HFFc6 (cell line): ENCODE measurements around the gene ANTXR2. TPM values are rescaled to one million over a fixed set of nuclear protein-coding genes. Genes with fewer than 3 reads are reported as not detected.

ENCODE experiments used
- DNase-seq: peaks from one replicate; pipeline ENCODE4 v3.0.0-alpha.2; 2018
- H3K27ac Mint-ChIP-seq: 2 replicates; pipeline ENCODE4 v1.8.0; 2020; ENCODE audit warnings: mild to moderate bottlenecking, mixed read lengths
- H3K27me3 Mint-ChIP-seq: 2 replicates; pipeline ENCODE4 v1.8.0; 2021; ENCODE audit warnings: mild to moderate bottlenecking, moderate library complexity, mixed read lengths; ENCODE audit not compliant: insufficient read depth
- H3K36me3 Mint-ChIP-seq: 2 replicates; pipeline ENCODE4 v1.8.0; 2021; ENCODE audit warnings: low read depth, mixed read lengths
- H3K4me1 Mint-ChIP-seq: 2 replicates; pipeline ENCODE4 v1.8.0; 2020; ENCODE audit warnings: low read depth, mixed read lengths
- H3K4me3 Mint-ChIP-seq: 2 replicates; pipeline ENCODE4 v1.8.0; 2020; ENCODE audit warnings: mild to moderate bottlenecking, moderate library complexity, mixed read lengths
- H3K9me3 Mint-ChIP-seq: 2 replicates; pipeline ENCODE4 v1.8.0; 2020; ENCODE audit warnings: mild to moderate bottlenecking, mixed read lengths
- total RNA-seq, 6 experiments: library from RNA; stranded (reverse); fragmentation: NEBNext Ultra II Directional; extraction: Animal tissue kit (Norgen Biotek cat#: 25700); gene quantifications; 2 replicates in 1 of 6; 3 replicates in 5 of 6; pipeline ENCODE4 v1.2.3, GENCODE V29; 2021
- TF ChIP-seq, protein P1 (sequence below): fragments of 200-600 bp; sonication (generic); IDR thresholded peaks from 2 replicates; pipeline ENCODE4 v1.5.0; 2021; ENCODE audit warnings: antibody characterized with exemption, mild to moderate bottlenecking

ANTXR2 gene
- total RNA-seq, 6 experiments from 2014 or later, result 137 to 198 (median 144) TPM

DNA sequence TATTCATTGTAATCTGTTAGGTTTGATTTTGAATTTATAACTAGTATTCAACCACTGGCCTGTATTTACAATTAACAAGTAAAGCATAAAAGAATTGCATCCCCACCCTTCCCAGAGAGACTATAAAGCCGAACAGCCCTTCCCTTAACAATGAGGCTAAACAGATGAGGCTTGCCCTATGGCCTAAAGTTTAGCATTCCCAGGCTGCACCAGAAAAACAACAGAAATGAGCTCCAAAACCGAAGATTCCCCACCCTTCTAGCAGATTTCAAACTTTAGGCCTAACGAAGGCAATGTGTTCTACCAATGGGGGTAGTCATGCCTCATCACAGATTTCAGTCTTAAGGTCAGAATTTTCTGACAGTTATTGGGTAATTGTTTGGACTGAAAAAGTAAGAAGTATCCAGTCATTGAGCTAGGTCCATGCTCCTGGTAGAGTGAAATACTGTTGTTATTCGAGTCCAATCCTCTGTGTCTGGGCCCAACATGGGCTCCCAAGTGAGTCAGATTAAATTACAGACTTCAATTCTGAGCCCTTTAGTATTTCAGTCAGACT, 197.6 kb downstream of the ANTXR2 start:
- TF ChIP-seq, protein P1, sequence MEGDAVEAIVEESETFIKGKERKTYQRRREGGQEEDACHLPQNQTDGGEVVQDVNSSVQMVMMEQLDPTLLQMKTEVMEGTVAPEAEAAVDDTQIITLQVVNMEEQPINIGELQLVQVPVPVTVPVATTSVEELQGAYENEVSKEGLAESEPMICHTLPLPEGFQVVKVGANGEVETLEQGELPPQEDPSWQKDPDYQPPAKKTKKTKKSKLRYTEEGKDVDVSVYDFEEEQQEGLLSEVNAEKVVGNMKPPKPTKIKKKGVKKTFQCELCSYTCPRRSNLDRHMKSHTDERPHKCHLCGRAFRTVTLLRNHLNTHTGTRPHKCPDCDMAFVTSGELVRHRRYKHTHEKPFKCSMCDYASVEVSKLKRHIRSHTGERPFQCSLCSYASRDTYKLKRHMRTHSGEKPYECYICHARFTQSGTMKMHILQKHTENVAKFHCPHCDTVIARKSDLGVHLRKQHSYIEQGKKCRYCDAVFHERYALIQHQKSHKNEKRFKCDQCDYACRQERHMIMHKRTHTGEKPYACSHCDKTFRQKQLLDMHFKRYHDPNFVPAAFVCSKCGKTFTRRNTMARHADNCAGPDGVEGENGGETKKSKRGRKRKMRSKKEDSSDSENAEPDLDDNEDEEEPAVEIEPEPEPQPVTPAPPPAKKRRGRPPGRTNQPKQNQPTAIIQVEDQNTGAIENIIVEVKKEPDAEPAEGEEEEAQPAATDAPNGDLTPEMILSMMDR, result no peak
- H3K27me3 Mint-ChIP-seq, result peaks cover 4% of the 10 kb centered on the region; the same call in 1 of the 2 replicates
- no peaks in the 10 kb centered on the region for H3K36me3 Mint-ChIP-seq
- H3K27ac Mint-ChIP-seq, result no peak overlapping the region
- DNase-seq, result no peak
- no peak overlapping the region for H3K4me3 Mint-ChIP-seq
- no peaks in the 10 kb centered on the region for H3K4me1 Mint-ChIP-seq
- H3K9me3 Mint-ChIP-seq, result no peaks in the 10 kb centered on the region

DNA sequence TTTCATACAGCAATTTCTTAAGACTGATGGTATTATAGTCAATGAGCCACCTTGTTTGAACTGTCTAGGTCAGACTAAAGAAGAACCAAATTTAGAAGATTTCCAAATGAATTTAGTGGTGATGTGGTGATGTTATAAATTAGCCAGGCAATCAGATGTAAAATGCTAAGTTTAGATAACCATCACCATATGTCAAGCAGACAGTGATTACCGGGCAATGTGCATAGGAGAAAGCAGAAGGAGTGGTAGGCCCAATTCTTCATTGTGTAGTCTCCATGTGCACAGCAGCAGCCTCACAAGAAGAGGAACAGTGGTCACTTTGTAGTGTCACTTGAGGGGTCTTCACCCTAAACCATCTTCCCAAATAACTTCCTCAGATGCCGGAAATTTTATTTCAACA, 198.8 kb downstream of the ANTXR2 start:
- Mint-ChIP-seq H3K36me3 (no peaks in the 10 kb centered on the region), H3K9me3 (no peaks in the 10 kb centered on the region), H3K4me3 (no peak overlapping the region), H3K27ac (no peak overlapping the region), H3K27me3 (peaks cover 6% of the 10 kb centered on the region; the same call in 1 of the 2 replicates), H3K4me1 (no peaks in the 10 kb centered on the region)
- TF ChIP-seq, protein P1, result no peak
- DNase-seq, result no peak

DNA sequence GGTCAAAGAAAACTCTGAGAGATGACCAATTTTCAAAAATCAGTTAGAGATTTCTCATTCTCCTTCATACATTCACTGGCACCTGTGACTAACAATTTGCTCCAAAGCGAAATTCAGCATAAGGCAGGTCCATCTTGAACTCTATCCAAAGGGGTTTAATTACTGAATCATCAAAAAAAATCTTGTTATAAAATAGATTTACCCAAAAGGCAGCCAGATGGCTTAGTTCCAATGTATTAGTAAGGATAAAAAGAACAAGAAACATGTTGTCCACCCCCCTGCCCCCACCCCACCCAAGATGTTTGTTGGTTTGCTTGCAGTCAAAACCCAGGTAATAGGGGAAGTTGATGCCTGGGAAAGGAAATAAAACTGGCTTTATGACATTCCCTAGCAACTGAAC, 200.3 kb downstream of the ANTXR2 start:
- DNase-seq, result no peak
- TF ChIP-seq, protein P1, result no peak
- Mint-ChIP-seq H3K27me3 (peaks cover 5% of the 10 kb centered on the region; the same call in 1 of the 2 replicates), H3K4me3 (no peak overlapping the region), H3K9me3 (no peaks in the 10 kb centered on the region), H3K27ac (no peak overlapping the region), H3K4me1 (no peaks in the 10 kb centered on the region), H3K36me3 (no peaks in the 10 kb centered on the region)

DNA sequence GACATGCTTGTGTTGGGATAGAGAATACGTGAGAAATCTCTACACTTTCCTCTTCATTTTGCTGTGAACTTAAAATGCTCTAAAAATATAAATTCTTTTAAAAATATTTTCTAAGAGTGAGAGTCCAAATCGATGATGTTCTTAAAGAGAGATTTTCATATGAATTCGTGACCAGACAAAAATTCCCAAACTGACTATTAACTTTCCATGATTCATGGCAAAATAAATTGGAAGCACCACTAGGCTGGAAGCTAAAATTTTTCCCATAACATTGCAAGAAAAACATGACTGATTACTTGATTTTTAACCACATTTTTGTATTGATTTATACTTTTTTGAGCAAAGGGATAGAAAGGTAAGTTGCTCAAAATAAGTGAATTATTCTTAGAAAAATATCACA, 201.1 kb downstream of the ANTXR2 start:
- Mint-ChIP-seq H3K36me3 (no peaks in the 10 kb centered on the region), H3K9me3 (no peaks in the 10 kb centered on the region), H3K4me1 (no peaks in the 10 kb centered on the region), H3K4me3 (no peak overlapping the region), H3K27me3 (peaks cover 4% of the 10 kb centered on the region; the same call in 1 of the 2 replicates), H3K27ac (no peak overlapping the region)
- no peak for DNase-seq
- TF ChIP-seq, protein P1, result no peak

DNA sequence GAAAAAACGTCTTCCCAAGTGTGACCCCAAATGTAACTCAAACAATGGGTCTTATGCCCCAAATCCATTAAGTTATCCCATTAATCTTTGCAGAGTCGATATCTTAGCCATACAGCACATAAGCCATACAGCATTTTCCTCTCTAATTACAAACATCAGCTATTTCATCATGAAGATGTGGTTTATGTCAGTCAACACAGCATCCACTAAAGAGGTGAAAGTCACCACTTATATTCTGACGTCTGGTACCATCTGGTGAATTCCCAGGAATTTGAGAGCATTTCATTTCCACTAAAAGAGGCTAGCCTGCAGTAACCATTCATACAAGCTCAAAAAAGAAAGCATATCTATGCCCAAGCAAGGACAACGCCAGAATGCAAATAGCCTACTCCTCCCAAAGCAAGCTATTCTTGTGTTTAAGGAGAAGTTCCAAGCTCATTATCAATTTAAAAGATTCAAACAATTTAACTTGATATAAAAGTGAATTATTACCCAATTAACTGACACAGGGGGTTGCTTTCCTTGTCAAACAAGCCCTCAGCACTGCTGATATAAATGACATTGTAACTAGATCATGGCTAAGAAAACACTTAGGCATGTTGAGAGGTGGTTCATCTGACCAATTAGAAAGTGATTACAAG, 203.3 kb downstream of the ANTXR2 start:
- no peak overlapping the region for H3K4me3 Mint-ChIP-seq
- no peaks in the 10 kb centered on the region for H3K4me1 Mint-ChIP-seq
- DNase-seq, result no peak
- TF ChIP-seq, protein P1, result no peak
- H3K9me3 Mint-ChIP-seq, result no peaks in the 10 kb centered on the region
- H3K27ac Mint-ChIP-seq, result no peak overlapping the region
- no peaks in the 10 kb centered on the region for H3K36me3 Mint-ChIP-seq
- peaks cover 4% of the 10 kb centered on the region; the same call in 1 of the 2 replicates for H3K27me3 Mint-ChIP-seq
